ENCODE data around the gene DCUN1D2.

DCUN1D2 gene

DNA sequence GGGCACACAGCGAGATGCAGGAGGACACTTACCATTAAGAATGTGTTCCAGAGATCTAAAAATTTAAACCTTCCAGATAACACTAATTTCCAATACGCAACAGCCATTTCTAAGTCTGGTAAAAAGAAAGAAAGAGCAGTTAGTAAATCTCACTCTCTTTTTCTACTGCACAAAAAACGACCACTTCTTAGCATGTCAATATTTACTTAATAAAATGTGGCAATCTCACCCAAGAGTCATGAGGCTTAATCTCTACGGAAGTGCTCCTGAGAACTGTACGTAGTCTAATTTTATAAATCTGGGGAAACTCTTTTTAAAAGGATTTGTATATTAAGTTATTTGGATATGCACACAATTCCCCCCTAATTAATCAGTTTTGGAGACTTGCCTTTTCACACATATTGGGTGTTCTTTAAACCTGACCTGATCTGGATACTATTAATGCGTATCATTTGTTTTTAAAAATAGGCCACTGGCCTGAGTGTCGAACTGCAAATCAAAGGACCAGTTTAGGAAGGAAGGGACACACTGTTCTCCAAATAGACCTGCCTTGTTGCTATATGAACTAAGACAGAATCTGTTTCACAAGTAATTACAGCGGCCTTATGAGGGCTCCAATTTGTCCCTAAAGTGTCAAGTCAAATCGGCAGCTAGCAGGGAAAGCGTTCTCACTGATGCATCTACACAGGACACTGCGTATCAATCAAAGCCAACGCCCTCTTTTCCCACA is 29.3 kb downstream of the DCUN1D2 start:
- TF ChIP-seq, protein P1, sequence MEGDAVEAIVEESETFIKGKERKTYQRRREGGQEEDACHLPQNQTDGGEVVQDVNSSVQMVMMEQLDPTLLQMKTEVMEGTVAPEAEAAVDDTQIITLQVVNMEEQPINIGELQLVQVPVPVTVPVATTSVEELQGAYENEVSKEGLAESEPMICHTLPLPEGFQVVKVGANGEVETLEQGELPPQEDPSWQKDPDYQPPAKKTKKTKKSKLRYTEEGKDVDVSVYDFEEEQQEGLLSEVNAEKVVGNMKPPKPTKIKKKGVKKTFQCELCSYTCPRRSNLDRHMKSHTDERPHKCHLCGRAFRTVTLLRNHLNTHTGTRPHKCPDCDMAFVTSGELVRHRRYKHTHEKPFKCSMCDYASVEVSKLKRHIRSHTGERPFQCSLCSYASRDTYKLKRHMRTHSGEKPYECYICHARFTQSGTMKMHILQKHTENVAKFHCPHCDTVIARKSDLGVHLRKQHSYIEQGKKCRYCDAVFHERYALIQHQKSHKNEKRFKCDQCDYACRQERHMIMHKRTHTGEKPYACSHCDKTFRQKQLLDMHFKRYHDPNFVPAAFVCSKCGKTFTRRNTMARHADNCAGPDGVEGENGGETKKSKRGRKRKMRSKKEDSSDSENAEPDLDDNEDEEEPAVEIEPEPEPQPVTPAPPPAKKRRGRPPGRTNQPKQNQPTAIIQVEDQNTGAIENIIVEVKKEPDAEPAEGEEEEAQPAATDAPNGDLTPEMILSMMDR (IDR thresholded peaks at IDR 0.05; ENCODE audit: low read depth, low read length, missing control alignments): no peak
- DNase-seq (ENCODE audit: low read depth): no peak
- no peak overlapping the region for H3K4me3 ChIP-seq (ENCODE audit: low read depth, low read length)
- in situ Hi-C loops (cut with HindIII; ENCODE audit: low sequenced_read_pairs): no loop called here

DNA sequence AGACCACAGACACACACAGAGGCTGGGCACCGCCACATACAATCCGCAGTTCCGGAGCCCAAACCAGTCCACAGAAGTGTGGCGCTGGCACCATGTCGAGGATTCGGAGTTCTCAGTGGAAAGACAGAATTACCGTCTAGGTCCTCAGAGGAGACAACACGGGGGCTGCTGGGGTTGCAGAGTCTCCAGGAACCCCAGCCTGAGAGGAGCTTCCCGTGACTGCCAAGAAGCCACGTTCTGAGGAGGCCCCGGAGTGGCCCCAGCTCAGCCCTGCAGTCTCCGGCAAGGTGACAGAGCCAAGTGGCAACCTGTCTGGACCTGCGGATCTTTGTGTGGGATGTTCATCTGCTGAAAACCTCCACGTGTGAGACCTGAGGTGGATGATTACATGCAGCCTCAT is 29.9 kb downstream of the DCUN1D2 start:
- in situ Hi-C loops (cut with HindIII; ENCODE audit: low sequenced_read_pairs): no loop called here
- no peak overlapping the region for H3K4me3 ChIP-seq (ENCODE audit: low read depth, low read length)
- no peak for DNase-seq (ENCODE audit: low read depth)
- TF ChIP-seq, protein P1 (IDR thresholded peaks at IDR 0.05; ENCODE audit: low read depth, low read length, missing control alignments): no peak

DNA sequence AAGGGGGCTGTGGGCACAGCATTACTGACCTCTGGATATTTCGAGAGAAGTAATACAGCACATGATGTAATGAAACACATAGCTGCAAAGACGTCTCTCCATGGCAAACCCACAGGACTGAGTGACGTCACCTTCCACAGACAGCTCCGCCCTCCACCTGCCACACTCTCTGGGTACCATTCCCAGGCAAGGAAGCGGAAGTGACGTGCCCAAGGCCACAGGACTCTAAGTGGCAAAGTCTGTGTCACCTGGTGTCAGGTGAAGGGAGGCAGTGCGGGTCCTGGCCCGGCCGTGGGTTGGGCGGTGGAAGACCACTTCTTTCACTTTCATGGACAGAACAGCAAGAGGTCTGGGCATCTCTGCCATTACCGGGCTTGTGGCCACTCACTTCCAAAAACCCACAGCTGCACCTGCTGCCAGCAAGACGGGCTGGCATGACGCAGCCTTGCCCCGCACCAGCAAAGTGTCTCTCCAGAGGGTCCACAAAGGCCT is 30.4 kb downstream of the DCUN1D2 start:
- TF ChIP-seq, protein P1 (IDR thresholded peaks at IDR 0.05; ENCODE audit: low read depth, low read length, missing control alignments): no peak
- no peak overlapping the region for H3K4me3 ChIP-seq (ENCODE audit: low read depth, low read length)
- in situ Hi-C loops (cut with HindIII; ENCODE audit: low sequenced_read_pairs): no loop called here
- DNase-seq (ENCODE audit: low read depth): no peak

DNA sequence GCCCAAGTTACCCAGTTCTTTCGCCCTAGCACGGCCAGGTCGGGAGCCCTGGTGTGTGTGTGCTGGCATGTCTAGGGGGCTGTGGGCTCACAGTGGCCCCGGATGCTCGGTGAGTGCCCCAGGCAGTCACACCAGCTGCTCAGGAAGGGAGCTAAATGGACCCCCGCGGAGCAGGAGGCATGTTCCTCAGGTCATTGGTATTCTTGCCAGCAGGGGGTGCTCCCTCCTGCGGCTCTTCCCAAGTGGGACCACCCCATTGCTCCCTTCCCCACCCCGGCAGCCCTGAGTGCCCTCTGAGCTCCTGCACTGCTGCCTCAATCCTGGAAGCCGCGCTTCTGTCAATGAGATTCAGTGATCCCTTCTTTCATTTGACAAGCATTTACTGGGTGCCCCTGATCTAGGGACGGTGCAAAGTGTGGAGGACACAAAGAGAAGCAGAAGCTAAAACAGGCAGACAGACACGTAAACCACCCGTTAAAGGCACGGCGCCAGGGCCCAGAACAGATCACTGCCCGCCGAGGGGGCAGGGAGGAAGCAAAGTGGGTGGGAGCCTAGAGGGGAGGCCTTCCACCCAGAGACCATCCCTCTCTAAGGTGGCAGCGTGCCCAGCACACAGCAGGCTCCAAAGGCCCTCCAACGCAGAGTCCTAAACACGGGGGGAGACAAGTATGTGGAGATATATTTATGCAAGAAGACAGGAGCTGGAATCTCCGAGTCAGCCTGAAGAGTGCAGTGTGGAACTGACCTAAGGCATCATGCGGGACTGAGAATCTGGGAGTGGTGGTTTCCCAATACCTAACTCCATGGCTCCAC is 32.1 kb downstream of the DCUN1D2 start:
- TF ChIP-seq, protein P1 (IDR thresholded peaks at IDR 0.05; ENCODE audit: low read depth, low read length, missing control alignments): peak; percentile 36
- in situ Hi-C loops (cut with HindIII; ENCODE audit: low sequenced_read_pairs): no loop called here
- no peak overlapping the region for H3K4me3 ChIP-seq (ENCODE audit: low read depth, low read length)
- DNase-seq (ENCODE audit: low read depth): peak; percentile 45

DNA sequence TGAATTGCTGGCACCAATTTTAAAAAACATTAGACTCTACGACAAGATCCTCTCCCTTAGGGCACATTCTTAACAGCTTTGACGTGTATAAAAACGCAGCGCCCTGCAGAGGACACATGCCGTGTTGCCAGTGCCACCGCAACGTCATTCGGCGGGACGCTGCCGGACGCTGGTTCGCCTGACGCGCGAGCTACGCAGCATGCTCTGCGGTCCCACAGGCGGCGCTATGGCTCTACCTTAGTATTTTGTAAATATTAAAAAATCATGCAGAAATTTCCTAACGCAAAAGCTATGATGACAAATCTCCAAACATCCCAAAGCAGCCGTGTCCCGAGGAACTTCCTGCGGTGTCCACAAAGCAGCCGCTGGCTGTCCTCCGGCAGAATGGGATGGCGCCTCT is 33.0 kb downstream of the DCUN1D2 start:
- no peak overlapping the region for H3K4me3 ChIP-seq (ENCODE audit: low read depth, low read length)
- in situ Hi-C loops (cut with HindIII; ENCODE audit: low sequenced_read_pairs): no loop called here
- TF ChIP-seq, protein P1 (IDR thresholded peaks at IDR 0.05; ENCODE audit: low read depth, low read length, missing control alignments): peak; percentile 2
- no peak for DNase-seq (ENCODE audit: low read depth)

DNA sequence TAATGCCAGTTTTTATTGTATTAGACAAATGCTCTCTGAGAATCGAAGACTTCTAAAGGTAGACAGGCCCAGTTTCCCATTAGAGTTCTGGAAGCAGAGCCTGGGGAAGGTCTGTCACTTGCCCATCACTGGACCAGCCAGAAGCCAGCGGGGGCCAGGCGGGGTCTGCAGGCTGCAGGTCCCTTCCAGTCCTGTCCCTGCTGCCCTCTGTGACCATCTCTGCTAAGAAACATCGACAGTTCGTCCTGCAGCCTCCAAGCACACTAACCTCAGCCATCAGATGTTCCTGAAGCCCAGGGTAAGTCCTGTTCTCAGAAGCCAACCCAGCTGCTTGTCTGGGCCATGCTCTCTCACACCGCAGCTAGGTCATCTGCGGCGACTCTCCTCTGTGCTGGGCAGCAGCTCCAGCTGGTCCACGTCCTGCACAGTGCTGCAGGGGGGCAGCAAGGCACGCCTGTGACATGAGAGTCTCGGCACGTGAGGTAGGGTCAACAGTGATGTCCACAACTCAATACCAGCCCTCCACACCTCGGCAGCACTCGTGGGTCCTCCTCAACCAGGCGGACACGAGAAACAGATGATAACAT is 34.3 kb downstream of the DCUN1D2 start:
- DNase-seq (ENCODE audit: low read depth): no peak
- TF ChIP-seq, protein P1 (IDR thresholded peaks at IDR 0.05; ENCODE audit: low read depth, low read length, missing control alignments): no peak
- in situ Hi-C loops (cut with HindIII; ENCODE audit: low sequenced_read_pairs): no loop called here
- no peak overlapping the region for H3K4me3 ChIP-seq (ENCODE audit: low read depth, low read length)
